ENCODE data around the gene LRRC28. TPM values are rescaled to one million over a fixed set of nuclear protein-coding genes. Genes with fewer than 3 reads are reported as not detected.

LRRC28 gene
- total and polyA plus RNA-seq, 2 donors (not counting 1 experiment from before 2014, with no cell fraction given), result 13.3 to 31.8 TPM

- H3K4me3 Mint-ChIP-seq, result no peak overlapping the region
Measured at GRCh38 chr15:99361545-99362185, 110.4 kb downstream of the LRRC28 start.

More at GRCh38 chr15:99361545-99362185, 110.4 kb downstream of the LRRC28 start:
- Histone ChIP-seq H3K27me3 (replicated peaks in 1 of 4; ENCODE audit: control extremely low read depth in 1 of 4, control insufficient read depth in 3 of 4, insufficient read depth in 4 of 4, low read length in 3 of 4) (no peaks in the 10 kb centered on the region), H4K20me1 (ENCODE audit: control insufficient read depth, insufficient read depth, low read length, poor library complexity, severe bottlenecking) (no peaks in the 10 kb centered on the region), H3K4me1 (ENCODE audit: control insufficient read depth in 2 of 2, insufficient read depth in 2 of 2, low read length in 2 of 2) (peaks cover 12 to 13% of the 10 kb centered on the region in 2 donors), H3K79me2 (ENCODE audit: control insufficient read depth, insufficient read depth, low read length) (no peaks in the 10 kb centered on the region), H2AFZ (ENCODE audit: insufficient read depth, low read depth, low read length, poor library complexity, severe bottlenecking) (no peak overlapping the region), H3K4me3 (ENCODE audit: control extremely low read depth in 1 of 5, extremely low read depth in 1 of 5, insufficient read depth in 1 of 5, low read depth in 2 of 5, low read length in 4 of 5) (no peak overlapping the region), H3K27ac (ENCODE audit: low read length in 2 of 2) (no peak overlapping the region), H3K4me2 (replicated peaks; ENCODE audit: low read depth, low read length, poor library complexity, severe bottlenecking) (no peak overlapping the region), H3K9ac (ENCODE audit: low read length) (no peak overlapping the region), H3K36me3 (replicated peaks in 1 of 2; ENCODE audit: control extremely low read depth in 1 of 2, control insufficient read depth in 1 of 2, extremely low read depth in 1 of 2, insufficient read depth in 2 of 2, low read length in 1 of 2) (peaks cover 0 to 6% of the 10 kb centered on the region in 2 experiments), H3K9me3 (ENCODE audit: control extremely low read depth in 1 of 3, control insufficient read depth in 2 of 3, insufficient read depth in 1 of 3, low read length in 2 of 3) (no peaks in the 10 kb centered on the region)
- no peak for DNase-seq
- 95% methylated on average over 5 of the region's 13 CpGs for WGBS (ENCODE audit: insufficient coverage)
- no peak overlapping the region for H3K27ac Mint-ChIP-seq
- intact Hi-C loops (cut with micrococcal nuclease), result loop anchor here (10.0 kb wide), 2 partner anchors 73 to 183 kb away; no protein-coding TSS in a partner anchor
- no peak for ATAC-seq (ENCODE audit: low read depth)
- H3K9me3 Mint-ChIP-seq (ENCODE audit: insufficient read depth), result no peaks in the 10 kb centered on the region
- CTCF ChIA-PET, result interaction anchor here (0.7 to 1.9 kb wide), 2 partner anchors 16 to 343 kb away, joined by 3 to 5 read pairs; no protein-coding TSS in a partner anchor
- H3K4me1 Mint-ChIP-seq, result peaks cover 20% of the 10 kb centered on the region
- TF ChIP-seq CTCF (IDR thresholded peaks at IDR 0.05) (peak; percentile 47), EZH2 (IDR thresholded peaks at IDR 0.05; ENCODE audit: borderline replicate concordance, insufficient read depth, low read depth, low read length, poor library complexity, severe bottlenecking) (no peak)
- POLR2A ChIA-PET, result no interaction called here
- no peaks in the 10 kb centered on the region for H3K27me3 Mint-ChIP-seq
